ELR (cell line): Measurements from ENCODE around the gene ESRRA.

Source experiments
- DNase-seq: peaks from one replicate; pipeline ENCODE4 v3.0.0-alpha.2; 2015; ENCODE audit warnings: low read depth

ESRRA gene

GRCh38 chr11:64305075-64305690 is at the start of gene ESRRA:
TSS of gene ESRRA (plus strand) at chr11:64305524. CDS start at chr11:64307180, 1,656 bp downstream.
- DNase-seq, result peak; percentile 98

GRCh38 chr11:64256300-64256699 is 49.0 kb upstream of the ESRRA start:
- no peak for DNase-seq

- DNase-seq, result no peak
Observed at GRCh38 chr11:64258356-64258755, 47.0 kb upstream of the ESRRA start.

GRCh38 chr11:64258946-64259532 is 46.3 kb upstream of the ESRRA start:
- DNase-seq, result no peak

- DNase-seq, result no peak
Observed at GRCh38 chr11:64259533-64260067, 45.7 kb upstream of the ESRRA start.

GRCh38 chr11:64260147-64260708 is 45.1 kb upstream of the ESRRA start:
- no peak for DNase-seq

GRCh38 chr11:64261556-64262080 is 43.7 kb upstream of the ESRRA start:
- no peak for DNase-seq

- no peak for DNase-seq
Observed at GRCh38 chr11:64262271-64263002, 42.9 kb upstream of the ESRRA start.

GRCh38 chr11:64263021-64263946 is 42.0 kb upstream of the ESRRA start:
- DNase-seq, result peak; percentile 95

GRCh38 chr11:64263947-64264317 is 41.4 kb upstream of the ESRRA start:
- no peak for DNase-seq

GRCh38 chr11:64264371-64264852 is 40.9 kb upstream of the ESRRA start:
- DNase-seq, result no peak

- DNase-seq, result no peak
Observed at GRCh38 chr11:64265176-64266160, 39.9 kb upstream of the ESRRA start.

- DNase-seq, result peak; percentile 88
Observed at GRCh38 chr11:64266339-64266738, 39.0 kb upstream of the ESRRA start.

- no peak for DNase-seq
Observed at GRCh38 chr11:64267207-64267945, 37.9 kb upstream of the ESRRA start.

GRCh38 chr11:64268025-64268892 is 37.1 kb upstream of the ESRRA start:
- DNase-seq, result peak; percentile 55

- peak; percentile 78 for DNase-seq
Observed at GRCh38 chr11:64268893-64269539, 36.3 kb upstream of the ESRRA start.

GRCh38 chr11:64269540-64270220 is 35.6 kb upstream of the ESRRA start:
- peak; percentile 100 for DNase-seq
